Measurements from ENCODE around the gene ELOVL2. TPM values are rescaled to one million over a fixed set of nuclear protein-coding genes. Genes with fewer than 3 reads are reported as not detected.

The ELOVL2 gene
- total and polyA plus RNA-seq, 10 of the 15 experiments (the other 5 are each of a cell fraction or from before 2014, with no cell fraction given): 0.01 to 0.03 TPM; not detected in 8

GRCh38 chr6:11013721-11014070 lies 30.4 kb downstream of the ELOVL2 start:
- Histone ChIP-seq H3K36me3 (ENCODE audit: control insufficient read depth in 2 of 2, insufficient read depth in 2 of 2, low read length in 1 of 2) (no peaks in the 10 kb centered on the region), H3K4me2 (ENCODE audit: control insufficient read depth, insufficient read depth) (no peak overlapping the region), H3K4me1 (ENCODE audit: control insufficient read depth, insufficient read depth, low read length) (peaks cover 6% of the 10 kb centered on the region), H3K4me3 (no peak overlapping the region), H3K27ac (ENCODE audit: control insufficient read depth, insufficient read depth) (no peak overlapping the region), H2AFZ (ENCODE audit: control insufficient read depth, low read depth, low read length) (no peak overlapping the region), H4K20me1 (ENCODE audit: control insufficient read depth, insufficient read depth) (no peaks in the 10 kb centered on the region), H3K27me3 (replicated peaks in 1 of 2; ENCODE audit: control insufficient read depth in 2 of 2, insufficient read depth in 2 of 2, low read length in 1 of 2) (peaks cover 0 to 5% of the 10 kb centered on the region in 2 experiments; a peak in 3 of 4 replicates), H3K9me3 (replicated peaks; ENCODE audit: control insufficient read depth, insufficient read depth, low read length) (no peaks in the 10 kb centered on the region), H3K79me2 (ENCODE audit: control insufficient read depth, insufficient read depth, low read length) (no peaks in the 10 kb centered on the region), H3K9ac (ENCODE audit: control insufficient read depth, insufficient read depth, low read length) (no peak overlapping the region)
- CTCF ChIA-PET: no interaction called here
- FAIRE-seq: no peak
- DNase-seq (ENCODE audit: low read depth, low spot score): no peak
- no TSS peak for BruUV-seq (replicated peaks)
- SMC1A ChIA-PET (ENCODE audit: uncharacterized antibody, unreplicated experiment): no interaction called here
- ATAC-seq: peak; percentile 25; the same call in 1 of the 3 replicates
- in situ Hi-C loops (cut with MboI) (no loop called here), intact Hi-C loops (cut with micrococcal nuclease; ENCODE audit: unreplicated experiment) (no loop called here)
- 70% methylated on average over 2 of the region's 3 CpGs for WGBS (ENCODE audit: insufficient coverage, insufficient replicate concordance, low lambda C conversion rate, missing lambda C conversion rate)
- POLR2A ChIA-PET: no interaction called here
- RAD21 ChIA-PET (ENCODE audit: unreplicated experiment): no interaction called here
- TF ChIP-seq CEBPZ (IDR thresholded peaks at IDR 0.05; ENCODE audit: low read depth, low read length) (no peak), NFIC (IDR thresholded peaks at IDR 0.05; ENCODE audit: low read depth, low read length) (no peak), CREM (IDR thresholded peaks at IDR 0.05; ENCODE audit: low read depth) (no peak), MXI1 (IDR thresholded peaks at IDR 0.05; ENCODE audit: low read depth, low read length) (no peak), YBX1 (IDR thresholded peaks at IDR 0.05) (no peak), SPI1 (IDR thresholded peaks at IDR 0.05; ENCODE audit: borderline replicate concordance, insufficient read depth, low read depth, low read length) (no peak), CTCF (IDR thresholded peaks at IDR 0.05 in 2 of 3, conservative IDR thresholded peaks at IDR 0.05 in 1 of 3; ENCODE audit: control insufficient read depth in 2 of 3, extremely low read depth in 1 of 3, insufficient read depth in 1 of 3, low read depth in 3 of 3, low read length in 3 of 3) (no peak), TBL1XR1 (IDR thresholded peaks at IDR 0.05; ENCODE audit: low read depth, low read length) (no peak), CUX1 (IDR thresholded peaks at IDR 0.05; ENCODE audit: insufficient replicate concordance, low read depth, low read length) (no peak)

All from GM12878 (cell line).